ENCODE measurements around the gene IL17B.

IL17B gene

DNA sequence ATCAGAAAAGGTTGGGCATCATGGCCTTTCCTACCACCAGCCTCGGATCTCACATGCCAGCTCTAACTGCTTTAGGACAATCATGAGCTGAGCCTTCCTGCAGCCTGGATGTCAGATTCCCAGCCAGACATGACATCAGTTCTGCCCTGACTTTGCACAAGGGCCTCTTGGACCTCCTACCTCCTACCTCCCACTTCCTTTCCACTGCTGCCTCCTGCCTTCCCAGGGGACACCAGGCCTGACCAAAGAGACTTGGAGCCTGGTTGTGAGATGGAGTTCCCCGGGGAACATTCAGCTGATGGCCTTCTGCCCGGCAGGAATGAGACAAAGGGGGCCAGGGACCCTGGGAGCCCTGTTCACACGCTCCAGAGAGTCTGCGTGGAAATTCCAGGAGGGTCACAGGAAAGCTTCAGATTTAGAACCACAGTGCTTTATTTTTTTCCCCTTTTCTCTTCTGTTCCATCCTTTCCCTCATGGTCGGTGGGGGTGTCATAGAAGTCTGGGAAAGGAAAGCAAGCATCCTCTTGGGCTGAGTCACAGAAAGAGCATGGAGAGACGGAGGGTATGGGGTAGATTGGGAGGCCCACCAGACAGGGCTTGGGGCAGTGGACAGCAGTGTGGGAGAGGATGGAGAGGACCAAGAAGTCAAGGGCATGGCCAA, 35.4 kb upstream of the IL17B start:
- DNase-seq, result peak; percentile 13

DNA sequence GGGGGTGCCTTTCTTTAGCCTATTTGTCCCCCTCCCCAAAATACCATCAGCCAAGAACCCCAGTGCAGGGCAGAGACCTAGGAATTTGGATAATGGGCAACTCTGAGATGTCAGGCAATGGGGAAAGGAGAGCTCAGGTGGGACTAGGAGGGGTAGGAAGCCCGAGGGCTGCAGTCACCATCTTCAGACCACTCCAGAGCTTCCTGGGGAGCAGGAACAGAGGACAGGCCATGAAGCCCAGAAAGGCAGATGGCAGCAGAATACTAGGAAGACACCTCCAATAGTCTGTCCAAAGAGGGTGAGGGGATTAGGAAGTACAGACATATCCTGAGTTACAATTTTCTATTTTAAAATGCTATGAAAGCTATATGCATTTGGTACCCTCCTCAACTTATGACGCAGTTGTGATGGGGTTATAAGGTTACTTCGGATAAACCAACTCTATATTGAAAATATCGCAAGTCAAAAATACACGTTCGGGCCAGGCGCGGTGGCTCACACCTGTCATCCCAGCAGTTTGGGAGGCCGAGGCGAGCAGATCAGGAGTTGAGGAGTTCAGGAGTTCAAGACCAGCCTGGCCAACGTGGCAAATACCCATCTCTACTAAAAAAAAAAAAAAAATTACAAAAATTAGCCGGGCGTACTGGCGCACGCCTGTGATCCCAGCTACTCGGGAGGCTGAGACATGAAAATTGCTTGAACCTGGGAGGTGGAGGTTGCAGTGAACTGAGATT, 34.6 kb upstream of the IL17B start:
- no peak for DNase-seq

DNA sequence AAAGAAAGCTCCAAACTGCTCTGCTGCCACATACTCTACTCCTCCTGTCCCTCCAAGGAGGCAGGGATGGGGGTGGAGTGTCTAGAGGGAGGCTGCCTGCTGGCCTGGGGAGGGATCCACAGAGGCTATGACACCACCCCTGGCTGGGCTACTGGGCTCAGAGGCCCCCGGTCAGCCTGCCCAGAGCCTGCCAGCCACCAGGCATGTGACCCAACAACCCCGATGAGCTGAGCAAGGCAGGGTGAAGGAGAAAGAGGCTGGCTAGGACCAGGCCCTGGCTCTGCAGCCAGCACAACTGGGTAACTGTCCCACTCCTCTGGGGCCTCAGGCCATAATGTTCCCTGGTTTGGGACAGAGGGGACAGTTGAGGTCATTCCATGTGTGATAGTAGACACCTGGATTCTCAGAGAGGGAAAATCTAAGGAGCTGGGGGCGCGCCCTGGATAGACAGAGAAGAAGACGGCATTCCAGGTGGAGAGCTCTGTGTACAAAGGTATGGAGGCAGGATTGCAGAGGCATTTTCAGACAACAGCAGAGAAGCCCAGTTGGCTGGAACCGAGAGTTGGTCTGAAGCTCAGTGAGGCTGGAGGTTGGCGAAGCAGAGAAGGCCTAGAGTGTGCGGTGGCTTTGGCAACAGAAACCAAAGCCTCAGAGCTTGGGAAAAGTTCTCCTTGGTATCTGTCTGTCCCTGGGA, 33.8 kb upstream of the IL17B start:
- DNase-seq, result no peak

DNA sequence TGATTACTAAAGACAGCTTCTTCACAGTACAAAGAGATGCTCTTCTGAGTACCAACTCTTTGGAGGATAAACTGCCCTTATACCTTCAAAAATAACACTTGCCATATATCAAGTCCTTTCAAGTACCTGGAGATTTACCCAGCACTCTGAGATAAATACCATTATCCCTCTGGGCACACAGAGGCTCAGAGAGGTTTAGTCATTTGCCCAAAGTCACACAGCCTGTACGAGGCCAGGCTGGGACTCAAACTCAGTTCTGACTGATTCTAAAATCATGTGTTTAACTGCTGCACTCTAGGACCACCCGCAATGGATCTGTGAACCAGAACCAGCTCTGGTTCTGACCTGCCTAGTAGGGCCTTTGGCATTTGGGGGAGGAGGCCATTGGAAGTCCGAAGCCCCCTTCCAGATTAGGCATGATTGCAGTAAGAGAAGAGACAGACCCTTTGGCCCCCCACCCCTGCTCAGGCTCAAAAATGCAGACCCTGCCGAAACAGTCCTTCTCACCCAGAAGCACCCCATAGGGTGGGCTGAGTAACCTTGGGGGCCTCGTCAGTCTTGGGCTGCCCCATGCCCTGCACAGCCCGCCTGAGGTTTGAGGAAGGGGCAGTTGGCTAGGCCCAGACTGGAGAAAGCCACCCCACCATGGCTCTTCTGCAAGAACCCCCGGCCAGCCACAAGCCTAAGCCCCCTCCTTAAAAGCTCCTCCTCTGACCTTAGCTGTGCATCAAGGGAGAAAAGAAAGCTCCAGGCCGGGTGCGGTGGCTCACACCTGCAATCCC, 32.8 kb upstream of the IL17B start:
- no peak for DNase-seq

DNA sequence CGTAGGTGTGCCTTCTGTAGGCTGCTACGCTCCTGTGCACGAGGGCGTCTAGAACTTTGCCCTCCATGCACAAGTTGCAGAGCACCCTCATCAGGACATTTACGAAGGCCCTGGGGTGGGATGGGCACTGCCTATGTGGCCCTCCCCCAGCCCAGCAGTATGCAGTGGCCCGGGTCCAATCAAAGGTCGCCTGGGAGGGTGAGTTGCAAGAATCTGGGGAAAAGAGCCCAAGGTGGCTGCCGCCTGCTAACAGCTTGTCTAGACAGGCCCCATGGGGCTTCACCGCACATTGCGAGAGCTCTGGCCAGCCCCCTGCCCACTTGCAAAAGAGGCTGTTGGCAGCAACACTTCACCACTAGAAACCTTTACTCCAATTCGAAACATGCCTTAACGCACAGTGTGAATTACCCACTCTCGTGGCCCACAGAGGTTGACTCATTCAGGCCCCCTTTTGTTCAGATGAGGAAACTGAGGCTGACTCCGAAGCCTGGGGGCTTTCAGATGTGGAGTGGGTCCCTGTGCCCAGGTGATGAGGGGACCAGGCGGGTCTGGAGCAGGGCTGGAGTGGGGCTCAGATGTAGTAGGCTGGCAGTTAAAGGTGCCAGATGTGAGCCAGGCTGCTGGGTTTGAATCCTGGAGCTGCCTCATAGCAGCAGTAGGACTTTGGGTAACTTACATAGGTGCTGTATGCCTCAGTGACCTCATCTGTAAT, 31.8 kb upstream of the IL17B start:
- DNase-seq, result no peak

DNA sequence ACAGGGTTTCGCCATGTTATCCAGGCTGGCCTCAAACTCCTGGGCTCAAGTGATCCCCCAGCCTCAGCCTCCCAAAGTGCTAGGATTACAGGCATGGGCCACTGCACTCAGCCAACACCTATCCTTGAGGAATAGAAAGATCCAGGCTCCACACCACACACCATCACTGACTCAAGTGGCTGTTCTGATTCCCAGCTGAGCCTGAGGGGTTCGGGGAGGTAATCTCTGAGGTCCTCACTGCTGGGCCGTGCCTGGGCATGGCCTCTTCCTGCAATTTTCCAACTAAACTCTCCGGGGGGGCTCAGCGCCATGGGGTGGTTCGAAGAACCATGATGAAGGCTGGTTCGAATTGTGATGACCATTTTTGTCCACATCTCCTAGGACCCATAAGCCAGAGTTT, 31.0 kb upstream of the IL17B start:
- DNase-seq, result no peak

DNA sequence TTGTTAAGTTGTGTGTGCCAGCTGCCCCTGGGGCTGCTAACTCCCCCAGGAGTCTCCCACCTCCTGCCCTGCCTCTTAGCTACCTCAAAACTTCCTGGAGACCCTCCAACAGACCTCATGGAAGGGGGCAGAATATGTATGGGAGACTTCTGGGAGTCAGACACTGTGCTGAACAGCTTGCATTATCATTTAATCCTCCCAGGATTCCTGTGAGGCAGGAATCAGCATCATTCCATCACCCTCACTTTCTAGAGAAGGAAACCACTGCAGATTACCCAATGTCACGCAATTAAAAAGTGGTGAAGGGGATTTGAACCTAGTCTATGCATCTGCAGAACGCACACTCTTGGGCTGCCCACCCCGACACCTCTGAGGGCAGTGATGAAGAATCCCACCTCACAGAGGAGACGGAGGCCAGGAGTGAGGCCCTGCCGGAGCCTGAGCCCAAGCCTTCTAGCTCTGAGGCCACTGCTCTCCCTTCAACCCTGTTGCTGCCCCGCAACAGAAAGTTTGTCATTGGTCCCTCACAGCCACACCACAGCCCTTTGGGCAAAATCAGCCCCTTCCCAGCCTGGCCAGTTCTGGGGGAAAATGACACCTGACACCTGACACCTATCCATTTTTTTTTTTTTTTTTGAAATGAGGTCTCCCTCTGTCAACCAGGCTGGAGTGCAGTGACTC, 30.3 kb upstream of the IL17B start:
- DNase-seq, result peak; percentile 12

- no peak for DNase-seq
These were observed 29.4 kb upstream of the IL17B start for GRCh38 chr5:149408252-149409099.

GRCh38 chr5:149407323-149408251, 28.5 kb upstream of the IL17B start:
- DNase-seq, result no peak

- no peak for DNase-seq
These were observed 27.9 kb upstream of the IL17B start for GRCh38 chr5:149406979-149407306.

DNA sequence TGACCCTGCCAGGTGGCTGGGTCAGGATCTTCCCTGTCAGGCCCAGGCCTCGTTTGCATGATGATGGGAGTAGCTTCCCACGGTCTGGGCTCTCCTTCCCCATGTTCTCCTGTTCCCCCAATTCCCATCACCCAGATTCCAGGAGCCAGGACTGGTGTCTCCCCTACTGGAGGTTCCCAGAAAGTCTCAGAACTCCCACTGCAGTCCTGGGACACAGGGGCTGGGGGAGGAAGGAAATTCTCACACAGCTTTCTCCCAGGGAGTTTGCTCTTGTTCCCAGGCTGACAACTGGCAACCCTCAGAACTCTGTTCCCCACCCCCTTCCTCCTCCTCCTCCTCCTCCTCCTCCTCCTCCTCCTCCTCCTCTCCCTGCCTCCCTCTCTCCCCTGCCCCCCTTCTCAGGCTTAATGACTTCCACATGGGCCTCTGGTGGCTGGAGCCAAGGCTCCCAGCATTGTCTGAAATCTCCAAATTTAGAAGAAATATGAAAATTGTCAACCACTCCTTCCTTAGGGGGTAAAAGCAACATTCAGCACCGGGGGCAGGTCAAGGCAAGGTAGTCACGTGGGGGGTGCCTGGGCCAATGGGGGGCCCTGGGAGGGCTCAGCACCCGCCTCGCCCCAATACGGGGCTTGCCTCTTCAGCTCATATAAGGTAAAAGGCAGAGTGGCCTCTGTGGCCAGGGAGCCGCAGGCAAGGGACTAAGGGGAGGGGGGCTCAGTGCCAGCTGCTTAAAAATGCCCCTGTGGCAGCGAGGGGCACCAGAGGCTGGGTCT, 27.3 kb upstream of the IL17B start:
- DNase-seq, result no peak

DNA sequence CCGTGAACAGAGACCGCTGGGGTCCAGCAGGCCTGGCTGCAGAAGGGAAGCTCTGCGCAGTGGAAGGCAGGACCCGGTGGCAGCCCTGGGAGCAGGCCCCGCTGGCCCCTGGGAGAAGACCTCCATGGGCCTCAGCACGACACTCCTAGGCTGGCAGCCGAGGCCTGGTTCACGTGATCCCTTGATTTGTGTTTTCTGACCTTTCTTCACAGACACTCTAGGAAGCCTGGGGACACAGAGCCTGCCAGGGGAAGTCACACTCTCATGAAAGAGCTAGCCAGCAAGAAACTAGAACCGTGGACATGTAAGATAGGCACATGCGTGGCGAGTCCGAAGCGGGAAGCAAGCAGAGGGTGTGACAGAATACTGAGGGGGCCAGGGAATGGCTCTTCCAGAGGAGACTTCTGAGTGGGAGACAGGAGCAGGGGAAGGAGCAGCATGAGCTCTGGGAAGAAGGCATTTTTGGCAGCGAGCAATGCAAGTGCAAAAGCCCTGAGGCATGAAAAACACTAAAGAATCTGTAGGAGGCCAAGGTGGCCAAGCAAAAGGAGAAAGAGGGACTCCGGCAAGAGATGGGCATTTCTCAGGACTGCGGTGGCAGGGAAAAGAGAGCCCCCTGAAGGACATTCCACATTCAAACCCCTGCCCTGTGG, 26.6 kb upstream of the IL17B start:
- DNase-seq, result no peak

GRCh38 chr5:149404746-149405549, 25.9 kb upstream of the IL17B start:
- DNase-seq, result peak; percentile 15

DNA sequence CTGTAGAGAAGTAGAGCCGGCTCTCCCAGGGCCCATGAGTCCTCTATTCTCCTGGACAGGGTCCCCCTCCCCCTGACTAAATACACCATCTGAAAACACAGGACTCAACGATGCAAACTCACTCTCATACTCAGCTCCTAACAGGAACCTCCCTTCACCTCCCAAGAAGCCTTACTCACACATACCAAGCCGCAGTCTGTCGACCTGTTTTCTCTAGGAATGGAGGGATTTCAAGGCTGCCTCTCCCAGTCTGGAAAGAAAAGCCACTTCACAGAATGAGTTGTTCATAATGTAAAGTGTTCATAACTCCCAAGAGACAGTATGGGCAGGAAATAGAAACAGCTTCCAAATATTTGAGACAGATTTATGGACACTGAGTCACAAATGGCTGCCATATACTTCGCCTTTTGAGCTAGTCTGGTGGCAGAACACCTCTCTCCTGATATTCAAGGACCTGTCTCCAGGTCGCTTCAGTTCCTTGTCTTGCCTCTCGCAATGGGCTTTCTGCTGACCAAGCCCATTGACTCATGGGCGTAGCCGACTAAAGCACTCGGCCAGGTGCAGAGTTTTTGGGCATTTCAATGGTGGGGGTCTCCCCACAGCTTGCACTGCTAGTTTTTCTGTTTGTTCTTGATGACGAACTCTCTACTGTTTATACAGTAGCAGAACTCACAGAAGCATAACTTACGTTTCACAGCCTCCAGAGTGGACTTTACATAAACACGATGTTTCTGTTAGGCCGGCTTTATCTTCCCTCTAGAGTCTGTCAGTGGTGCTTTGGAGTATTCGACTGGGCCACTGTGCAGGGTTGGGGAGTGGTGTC, 25.0 kb upstream of the IL17B start:
- no peak for DNase-seq

GRCh38 chr5:149402291-149402690, 23.2 kb upstream of the IL17B start:
- no peak for DNase-seq

DNA sequence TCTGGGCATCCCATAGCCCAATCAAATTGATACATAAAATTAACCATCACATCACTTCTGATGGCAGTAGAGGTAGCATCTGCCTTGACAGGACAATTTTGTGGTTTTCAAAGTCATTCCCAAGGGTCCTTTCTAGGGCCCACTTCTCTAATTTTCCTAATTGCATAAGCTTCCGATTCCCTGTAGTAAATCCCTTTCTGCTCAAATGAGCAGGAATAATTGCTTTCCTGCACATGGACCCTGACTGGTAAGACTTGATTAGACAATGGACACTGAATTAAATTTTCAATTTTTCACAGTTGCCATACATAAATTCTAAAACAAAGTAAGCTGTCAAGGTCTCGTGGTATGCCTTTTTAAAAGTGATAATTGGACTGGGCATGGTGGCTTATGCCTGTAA, 22.0 kb upstream of the IL17B start:
- no peak for DNase-seq

DNA sequence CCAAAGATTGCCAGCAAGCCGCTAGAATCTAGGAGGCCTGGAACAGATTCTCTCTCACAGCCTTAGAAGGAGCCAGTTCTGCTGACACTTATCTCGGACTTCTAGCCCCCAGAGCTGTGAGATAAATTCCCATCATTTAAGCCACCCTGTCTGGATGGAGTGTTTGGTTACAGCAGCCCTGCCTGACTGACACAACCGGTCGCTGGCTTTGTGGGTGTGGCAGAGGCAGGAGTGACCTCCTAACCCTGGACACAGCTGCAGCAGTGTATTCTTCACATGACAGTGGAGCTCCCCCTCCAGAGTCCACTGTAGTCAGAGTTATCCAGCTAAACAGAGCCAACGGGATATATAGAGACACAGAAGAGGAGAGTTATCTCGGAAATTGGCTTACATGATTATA, 21.2 kb upstream of the IL17B start:
- DNase-seq, result no peak

All from DMS53 (cell line).